RWPE2 (cell line): Measurements from ENCODE around the gene EMC6.

Experiments
- ATAC-seq: fragments of 200-7000 bp; cut with Tn5 transposase; 3 replicates; pipeline ENCODE4 v1.9.1; 2021; ENCODE audit warnings: low read depth
- DNase-seq: peaks from one replicate; pipeline ENCODE4 v3.0.0-alpha.2; 2020; ENCODE audit warnings: low spot score
- H3K27ac ChIP-seq: fragments of 450-650 bp; 2 replicates; pipeline ENCODE4 v1.5.1; 2017; ENCODE audit warnings: mild to moderate bottlenecking; ENCODE audit not compliant: poor library complexity, severe bottlenecking
- H3K27me3 ChIP-seq: fragments of 250-450 bp; sonication (Bioruptor Pico); 2 replicates; pipeline ENCODE4 v1.5.1; 2021; ENCODE audit warnings: mild to moderate bottlenecking, moderate library complexity; ENCODE audit not compliant: insufficient read depth, poor library complexity, severe bottlenecking
- H3K36me3 ChIP-seq: fragments of 250-450 bp; sonication (Bioruptor Pico); 2 replicates; pipeline ENCODE4 v1.5.1; 2020; ENCODE audit warnings: low read depth, mild to moderate bottlenecking, moderate library complexity
- H3K4me1 ChIP-seq: fragments of 250-450 bp; sonication (Bioruptor Pico); 2 replicates; pipeline ENCODE4 v1.5.1; 2021; ENCODE audit warnings: mild to moderate bottlenecking, moderate library complexity; ENCODE audit not compliant: insufficient read depth, poor library complexity, severe bottlenecking
- H3K4me3 ChIP-seq: fragments of 250-450 bp; sonication (Bioruptor Pico); 2 replicates; pipeline ENCODE4 v1.5.1; 2021; ENCODE audit warnings: mild to moderate bottlenecking, moderate library complexity; ENCODE audit not compliant: severe bottlenecking
- H3K9me3 ChIP-seq: fragments of 250-450 bp; sonication (Bioruptor Pico); 2 replicates; pipeline ENCODE4 v1.5.1; 2021; ENCODE audit warnings: mild to moderate bottlenecking, moderate library complexity; ENCODE audit not compliant: severe bottlenecking
- CTCF ChIP-seq: fragments of 450-650 bp; IDR thresholded peaks from one replicate; pipeline ENCODE4 v1.5.1; 2017; ENCODE audit warnings: mild to moderate bottlenecking, moderate library complexity; ENCODE audit not compliant: poor library complexity, severe bottlenecking

The EMC6 gene

DNA sequence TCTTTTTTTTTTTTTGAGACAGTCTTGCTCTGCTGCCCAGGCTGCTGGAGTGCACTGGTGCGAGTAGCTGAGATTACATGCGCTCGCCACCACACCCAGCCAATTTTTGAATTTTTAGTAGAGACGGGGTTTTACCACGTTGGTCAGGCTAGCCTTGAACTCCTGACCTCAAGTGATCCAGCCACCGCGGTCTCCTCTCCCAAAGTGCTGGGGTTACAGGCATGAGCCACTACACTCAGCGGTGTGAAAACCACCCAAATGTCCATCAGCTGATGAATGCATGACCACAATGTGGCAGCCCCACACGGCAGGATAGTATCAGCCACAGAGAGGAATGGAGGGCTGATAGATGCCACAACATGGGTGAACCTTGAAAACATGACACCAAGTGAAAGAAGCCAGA is 25.2 kb downstream of the EMC6 start:
- no peak for ATAC-seq
- H3K36me3 ChIP-seq = no peaks in the 10 kb centered on the region
- no peaks in the 10 kb centered on the region for H3K27me3 ChIP-seq
- no peak overlapping the region for H3K27ac ChIP-seq
- no peak for DNase-seq
- H3K4me3 ChIP-seq = no peak overlapping the region
- H3K4me1 ChIP-seq = no peaks in the 10 kb centered on the region
- peaks cover 4% of the 10 kb centered on the region for H3K9me3 ChIP-seq
- TF ChIP-seq CTCF = no peak

DNA sequence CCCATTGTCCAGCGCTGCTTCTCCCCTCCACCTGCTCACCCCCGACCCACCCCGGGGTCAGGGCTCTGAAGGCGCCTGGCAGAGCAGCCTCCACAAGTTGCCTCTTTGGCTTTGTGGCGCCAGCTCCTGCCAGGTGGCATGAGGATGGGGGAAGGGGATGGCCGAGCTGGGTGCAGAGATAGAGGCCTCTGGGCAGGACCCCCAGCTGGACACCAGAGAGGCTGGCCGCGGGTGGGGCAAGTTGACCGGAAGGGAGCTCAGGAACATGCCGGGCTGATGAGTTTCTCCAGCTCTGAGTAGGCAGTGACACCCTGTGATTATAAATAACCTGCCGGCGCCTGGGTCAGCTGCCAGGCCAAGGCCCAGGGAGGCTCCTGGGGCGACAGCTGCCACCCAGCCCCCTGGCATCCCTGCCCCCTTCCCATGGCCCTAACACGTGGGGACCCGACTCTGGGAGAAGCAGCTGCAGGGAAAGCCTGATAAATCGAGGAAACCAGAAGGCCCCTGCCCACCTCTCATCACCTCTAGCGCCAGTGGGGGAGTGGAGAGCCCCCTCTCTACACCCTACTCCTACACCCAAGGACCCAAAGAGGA is 26.6 kb downstream of the EMC6 start:
- no peaks in the 10 kb centered on the region for H3K36me3 ChIP-seq
- H3K9me3 ChIP-seq = peaks cover 4% of the 10 kb centered on the region
- peak overlapping the region; percentile 34 for H3K4me3 ChIP-seq
- TF ChIP-seq CTCF = no peak
- no peaks in the 10 kb centered on the region for H3K27me3 ChIP-seq
- DNase-seq (no peak), ATAC-seq (peak; percentile 50)
- no peaks in the 10 kb centered on the region for H3K4me1 ChIP-seq
- H3K27ac ChIP-seq = no peak overlapping the region

- Histone ChIP-seq H3K4me1 (no peaks in the 10 kb centered on the region), H3K4me3 (peak within 1 kb of the TSS; percentile 34), H3K9me3 (peaks cover 4% of the 10 kb centered on the region), H3K27me3 (no peaks in the 10 kb centered on the region), H3K36me3 (no peaks in the 10 kb centered on the region), H3K27ac (no peak within 1 kb of the TSS)
- ATAC-seq (peak; percentile 60), DNase-seq (no peak)
- TF ChIP-seq CTCF = no peak
Observed at GRCh38 chr17:3695723-3696411, 27.3 kb downstream of the EMC6 start, which contains the start of gene P2RX5. Gene P2RX5, minus strand, starts transcription at chr17:3696155. Its CDS starts 150 bp downstream, at chr17:3696005.

GRCh38 chr17:3697103-3697476 is 28.5 kb downstream of the EMC6 start:
- TF ChIP-seq CTCF = no peak
- H3K9me3 ChIP-seq = peaks cover 4% of the 10 kb centered on the region
- no peak for ATAC-seq
- H3K4me1 ChIP-seq = no peaks in the 10 kb centered on the region
- H3K4me3 ChIP-seq = no peak overlapping the region
- no peak overlapping the region for H3K27ac ChIP-seq
- DNase-seq = no peak
- H3K36me3 ChIP-seq = no peaks in the 10 kb centered on the region
- no peaks in the 10 kb centered on the region for H3K27me3 ChIP-seq

DNA sequence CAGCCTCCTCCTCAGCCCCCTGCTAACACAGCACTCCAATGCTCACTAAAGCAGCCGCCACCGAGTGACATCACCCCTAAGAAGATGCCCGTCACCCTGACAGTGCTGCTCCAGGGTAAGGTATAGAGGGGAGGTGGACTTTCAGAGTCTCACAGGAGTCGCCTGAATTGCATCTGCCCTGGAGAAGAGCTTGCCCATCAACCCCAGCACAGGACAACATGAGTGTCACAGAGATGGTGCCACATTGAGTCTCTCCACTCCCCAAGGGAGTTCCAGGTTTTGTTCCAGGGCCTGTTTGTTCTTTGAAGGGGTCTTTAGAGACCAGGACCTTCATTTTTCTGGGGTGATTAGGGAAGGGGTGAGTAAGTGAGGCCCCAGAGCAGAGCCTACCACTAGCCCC is 29.5 kb downstream of the EMC6 start:
- Histone ChIP-seq H3K27me3 (no peaks in the 10 kb centered on the region), H3K4me1 (no peaks in the 10 kb centered on the region), H3K9me3 (peaks cover 4% of the 10 kb centered on the region), H3K4me3 (no peak overlapping the region), H3K36me3 (no peaks in the 10 kb centered on the region), H3K27ac (no peak overlapping the region)
- ATAC-seq (no peak), DNase-seq (no peak)
- TF ChIP-seq CTCF = no peak
